GM11168 (cell line): Measurements from ENCODE around the gene SYCE3.

Experiments used
- in situ Hi-C: fragments of 300-500 bp; cut with MboI; formaldehyde crosslinking; loops from one replicate; pipeline ENCODE4 v1.12.0; 2022; ENCODE audit warnings: low sequenced_read_pairs; ENCODE audit not compliant: unreplicated experiment

Gene SYCE3

GRCh38 chr22:50505776-50506610, 56.7 kb downstream of the SYCE3 start:
- in situ Hi-C loops, result no loop called here

GRCh38 chr22:50505276-50505775, 57.4 kb downstream of the SYCE3 start:
- in situ Hi-C loops, result no loop called here

- in situ Hi-C loops, result no loop called here
Measured at GRCh38 chr22:50504369-50505211, 58.1 kb downstream of the SYCE3 start.

GRCh38 chr22:50503475-50504145, 59.1 kb downstream of the SYCE3 start:
- in situ Hi-C loops, result no loop called here

- in situ Hi-C loops, result no loop called here
Measured at GRCh38 chr22:50502628-50503474, 59.9 kb downstream of the SYCE3 start.

GRCh38 chr22:50502096-50502495, 60.6 kb downstream of the SYCE3 start:
- in situ Hi-C loops, result no loop called here
